Loucy (cell line): ENCODE data around the gene TEDC2.

Experiments used
- H2AFZ ChIP-seq: fragments of 200-600 bp; sonication (generic); 2 replicates; pipeline ENCODE4 v1.6.0; 2016; ENCODE audit warnings: antibody characterized with exemption, mild to moderate bottlenecking, low read length, moderate library complexity
- H3F3A ChIP-seq: fragments of 200-600 bp; 2 replicates; pipeline ENCODE4 v1.6.0; 2016; ENCODE audit warnings: antibody characterized with exemption, low read depth, mild to moderate bottlenecking
- H3K27me3 ChIP-seq: fragments of 200-600 bp; sonication (generic); 2 replicates; pipeline ENCODE4 v1.6.1; 2014; ENCODE audit warnings: low read length, mild to moderate bottlenecking; ENCODE audit not compliant: insufficient read depth, poor library complexity, severe bottlenecking
- H3K36me3 ChIP-seq: fragments of 200-600 bp; sonication (generic); 2 replicates; pipeline ENCODE4 v1.6.1; 2016; ENCODE audit warnings: low read length; ENCODE audit not compliant: insufficient read depth
- H3K4me1 ChIP-seq: fragments of 200-600 bp; sonication (generic); 2 replicates; pipeline ENCODE4 v1.5.1; 2014; ENCODE audit warnings: low read length, mild to moderate bottlenecking; ENCODE audit not compliant: insufficient read depth, poor library complexity, severe bottlenecking
- H3K4me2 ChIP-seq: fragments of 200-600 bp; sonication (generic); 2 replicates; pipeline ENCODE4 v1.6.0; 2014; ENCODE audit warnings: antibody characterized with exemption, low read length, low read depth, mild to moderate bottlenecking; ENCODE audit not compliant: poor library complexity, severe bottlenecking
- H3K4me3 ChIP-seq: fragments of 200-600 bp; sonication (generic); 2 replicates; pipeline ENCODE4 v1.5.1; 2014; ENCODE audit warnings: low read length, mild to moderate bottlenecking, mixed read lengths; ENCODE audit not compliant: poor library complexity, severe bottlenecking
- H3K79me2 ChIP-seq: fragments of 200-600 bp; sonication (generic); 2 replicates; pipeline ENCODE4 v1.6.1; 2014; ENCODE audit warnings: low read length; ENCODE audit not compliant: insufficient read depth
- H3K9ac ChIP-seq: fragments of 200-600 bp; sonication (generic); 2 replicates; pipeline ENCODE4 v1.6.0; 2014; ENCODE audit warnings: mild to moderate bottlenecking, low read depth, low read length, moderate library complexity; ENCODE audit not compliant: poor library complexity, severe bottlenecking
- H3K9me2 ChIP-seq: fragments of 200-600 bp; sonication (generic); replicated peaks from 2 replicates; pipeline ENCODE4 v1.6.1; 2016; ENCODE audit warnings: low read depth, low read length, mixed read lengths
- H3K9me3 ChIP-seq: fragments of 200-600 bp; sonication (generic); 2 replicates; pipeline ENCODE4 v1.6.1; 2014; ENCODE audit warnings: mild to moderate bottlenecking, antibody characterized with exemption, low read length, low read depth; ENCODE audit not compliant: insufficient read depth
- H4K20me1 ChIP-seq: fragments of 200-600 bp; sonication (generic); 2 replicates; pipeline ENCODE4 v1.6.0; 2014; ENCODE audit warnings: antibody characterized with exemption, low read length, mild to moderate bottlenecking; ENCODE audit not compliant: insufficient read depth, poor library complexity, severe bottlenecking
- EZH2phosphoT487 ChIP-seq: fragments of 200-600 bp; IDR thresholded peaks from 2 replicates; pipeline ENCODE4 v1.6.1; 2018; ENCODE audit warnings: antibody characterized with exemption, mild to moderate bottlenecking, moderate library complexity, borderline replicate concordance
- TF ChIP-seq, protein P1 (sequence below): fragments of 200-600 bp; sonication (generic); conservative IDR thresholded peaks from 2 replicates; pipeline ENCODE4 v1.5.1; 2014; ENCODE audit warnings: mild to moderate bottlenecking, antibody characterized with exemption, low read length

Gene TEDC2, protein sequence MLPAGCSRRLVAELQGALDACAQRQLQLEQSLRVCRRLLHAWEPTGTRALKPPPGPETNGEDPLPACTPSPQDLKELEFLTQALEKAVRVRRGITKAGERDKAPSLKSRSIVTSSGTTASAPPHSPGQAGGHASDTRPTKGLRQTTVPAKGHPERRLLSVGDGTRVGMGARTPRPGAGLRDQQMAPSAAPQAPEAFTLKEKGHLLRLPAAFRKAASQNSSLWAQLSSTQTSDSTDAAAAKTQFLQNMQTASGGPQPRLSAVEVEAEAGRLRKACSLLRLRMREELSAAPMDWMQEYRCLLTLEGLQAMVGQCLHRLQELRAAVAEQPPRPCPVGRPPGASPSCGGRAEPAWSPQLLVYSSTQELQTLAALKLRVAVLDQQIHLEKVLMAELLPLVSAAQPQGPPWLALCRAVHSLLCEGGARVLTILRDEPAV

DNA sequence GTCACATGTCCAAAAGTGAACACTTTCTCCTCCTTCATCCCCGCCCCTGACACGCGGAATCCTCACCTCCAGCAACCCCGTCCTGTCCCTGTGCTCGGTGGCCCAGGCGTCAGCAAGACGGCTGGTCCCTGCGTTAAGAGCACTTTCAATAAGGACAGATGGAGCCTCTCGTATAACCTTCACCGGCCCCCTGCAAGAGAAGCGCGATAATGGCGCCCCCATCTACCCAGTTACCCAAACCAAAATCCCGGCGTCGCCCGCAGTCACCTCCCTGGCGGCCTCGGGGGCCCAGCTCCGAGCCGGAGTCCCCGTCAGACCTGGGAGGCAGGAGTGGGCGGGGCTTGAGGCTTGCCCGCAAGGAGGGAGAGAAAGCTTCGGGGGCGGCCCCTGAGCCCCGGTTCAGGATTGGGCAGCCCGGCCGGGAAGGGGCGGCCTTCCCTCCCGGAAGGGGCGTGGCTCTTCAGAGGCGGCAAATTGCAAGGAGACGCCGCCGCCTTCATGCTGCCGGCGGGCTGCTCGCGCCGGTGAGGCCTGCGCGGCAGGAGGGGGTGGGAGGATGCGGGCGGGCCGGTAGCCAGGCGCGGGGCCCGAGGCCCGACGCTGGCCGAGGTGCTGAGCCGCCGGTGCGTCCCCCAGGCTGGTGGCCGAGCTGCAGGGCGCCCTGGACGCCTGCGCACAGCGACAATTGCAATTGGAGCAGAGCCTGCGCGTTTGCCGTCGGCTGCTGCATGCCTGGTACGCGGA lies at the start of gene TEDC2:
Gene TEDC2 (plus strand): TSS at position 463 of the 744 bp plus-strand sequence. CDS start 36 bp downstream, at position 499.
- peaks cover 13% of the 10 kb centered on the region; the same call in 1 of the 2 replicates for H3K36me3 ChIP-seq
- no peaks in the 10 kb centered on the region for H3F3A ChIP-seq
- peaks cover 9% of the 10 kb centered on the region for H3K4me1 ChIP-seq
- H3K9me3 ChIP-seq, result no peaks in the 10 kb centered on the region
- peaks cover 15% of the 10 kb centered on the region; the same call in 1 of the 2 replicates for H3K79me2 ChIP-seq
- H3K4me3 ChIP-seq, result peak within 1 kb of the TSS; percentile 76
- H2AFZ ChIP-seq, result peak within 1 kb of the TSS; percentile 55; the same call in 1 of the 2 replicates
- H3K9ac ChIP-seq, result peak within 1 kb of the TSS; percentile 75
- H4K20me1 ChIP-seq, result no peaks in the 10 kb centered on the region
- H3K4me2 ChIP-seq, result peak within 1 kb of the TSS; percentile 81
- H3K27me3 ChIP-seq, result no peaks in the 10 kb centered on the region
- no peaks in the 10 kb centered on the region for H3K9me2 ChIP-seq
- no peak for TF ChIP-seq EZH2phosphoT487
- TF ChIP-seq, protein P1, sequence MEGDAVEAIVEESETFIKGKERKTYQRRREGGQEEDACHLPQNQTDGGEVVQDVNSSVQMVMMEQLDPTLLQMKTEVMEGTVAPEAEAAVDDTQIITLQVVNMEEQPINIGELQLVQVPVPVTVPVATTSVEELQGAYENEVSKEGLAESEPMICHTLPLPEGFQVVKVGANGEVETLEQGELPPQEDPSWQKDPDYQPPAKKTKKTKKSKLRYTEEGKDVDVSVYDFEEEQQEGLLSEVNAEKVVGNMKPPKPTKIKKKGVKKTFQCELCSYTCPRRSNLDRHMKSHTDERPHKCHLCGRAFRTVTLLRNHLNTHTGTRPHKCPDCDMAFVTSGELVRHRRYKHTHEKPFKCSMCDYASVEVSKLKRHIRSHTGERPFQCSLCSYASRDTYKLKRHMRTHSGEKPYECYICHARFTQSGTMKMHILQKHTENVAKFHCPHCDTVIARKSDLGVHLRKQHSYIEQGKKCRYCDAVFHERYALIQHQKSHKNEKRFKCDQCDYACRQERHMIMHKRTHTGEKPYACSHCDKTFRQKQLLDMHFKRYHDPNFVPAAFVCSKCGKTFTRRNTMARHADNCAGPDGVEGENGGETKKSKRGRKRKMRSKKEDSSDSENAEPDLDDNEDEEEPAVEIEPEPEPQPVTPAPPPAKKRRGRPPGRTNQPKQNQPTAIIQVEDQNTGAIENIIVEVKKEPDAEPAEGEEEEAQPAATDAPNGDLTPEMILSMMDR, result no peak

DNA sequence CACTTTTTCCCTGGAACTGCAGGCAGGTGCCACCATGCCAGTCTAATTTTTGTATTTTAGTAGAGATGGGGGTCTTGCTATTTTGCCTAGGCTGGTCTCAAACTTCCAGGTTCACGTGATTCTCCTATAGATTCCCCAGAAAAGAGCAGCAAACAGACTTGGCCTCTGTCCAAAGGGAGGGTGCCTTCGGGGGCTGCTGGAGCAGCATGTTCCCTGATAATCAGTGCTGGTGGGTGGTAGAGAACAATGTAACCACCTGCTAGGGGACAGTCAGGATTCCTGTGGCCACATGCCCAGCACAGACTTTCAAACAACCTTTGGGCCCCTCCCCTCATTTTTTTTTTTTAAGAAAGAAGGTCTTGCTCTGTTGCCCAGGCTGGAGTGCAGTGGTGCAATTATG lies 44.8 kb upstream of the TEDC2 start:
- Histone ChIP-seq H4K20me1 (no peaks in the 10 kb centered on the region), H3K4me1 (no peaks in the 10 kb centered on the region), H3K9me2 (no peaks in the 10 kb centered on the region), H3K79me2 (no peaks in the 10 kb centered on the region), H3K27me3 (no peaks in the 10 kb centered on the region), H3K9ac (no peak overlapping the region), H2AFZ (no peak overlapping the region), H3F3A (no peaks in the 10 kb centered on the region), H3K4me3 (no peak overlapping the region), H3K36me3 (no peaks in the 10 kb centered on the region), H3K9me3 (no peaks in the 10 kb centered on the region), H3K4me2 (no peak overlapping the region)
- no peak for TF ChIP-seq EZH2phosphoT487
- TF ChIP-seq, protein P1, result no peak

DNA sequence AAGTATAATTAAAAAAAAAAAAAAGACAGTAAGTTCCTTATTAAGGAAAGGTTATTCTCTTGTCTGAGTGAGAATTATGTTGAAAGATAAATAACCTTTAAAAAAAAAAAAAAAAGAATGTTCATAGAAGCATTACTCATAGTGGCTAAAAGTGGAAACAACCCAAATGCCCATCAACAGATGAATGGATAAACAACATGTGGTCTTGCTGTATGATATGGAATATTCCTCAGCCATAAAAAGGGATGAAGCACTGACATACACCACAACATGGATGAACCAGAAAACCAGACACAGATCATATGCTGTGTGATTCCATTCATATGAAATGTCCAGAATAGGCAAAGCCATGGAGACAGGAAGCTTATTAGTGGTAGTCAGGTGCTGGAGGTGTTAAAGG lies 39.9 kb upstream of the TEDC2 start:
- Histone ChIP-seq H3K27me3 (no peaks in the 10 kb centered on the region), H3K9me3 (no peaks in the 10 kb centered on the region), H3K4me2 (no peak overlapping the region), H3K9me2 (no peaks in the 10 kb centered on the region), H3K4me1 (no peaks in the 10 kb centered on the region), H2AFZ (no peak overlapping the region), H4K20me1 (no peaks in the 10 kb centered on the region), H3K36me3 (no peaks in the 10 kb centered on the region), H3K4me3 (no peak overlapping the region), H3F3A (no peaks in the 10 kb centered on the region), H3K9ac (no peak overlapping the region), H3K79me2 (no peaks in the 10 kb centered on the region)
- TF ChIP-seq, protein P1, result no peak
- TF ChIP-seq EZH2phosphoT487, result no peak
